Breast epithelium (tissue), 4 donors: Measurements from ENCODE around the gene EPHA2. TPM values are rescaled to one million over a fixed set of nuclear protein-coding genes. Genes with fewer than 3 reads are reported as not detected.

Source experiments
- DNase-seq, 2 donors: peaks; one replicate each; pipeline ENCODE4 v3.0.0-alpha.2; 2019; ENCODE audit warnings: low spot score in 2 of 2
- H3K27ac ChIP-seq, 2 donors: fragments of 200-600 bp; sonication (generic) in 1 of 2; one replicate each; pipeline ENCODE4 v1.5.1; 2016 to 2019; ENCODE audit warnings: mild to moderate bottlenecking in 1 of 2
- H3K27me3 ChIP-seq, 2 donors: fragments of 200-600 bp; sonication (generic) in 1 of 2; one replicate each; pipeline versions ENCODE4 v1.5.1 to v1.6.0; 2017 to 2019; ENCODE audit warnings: control low read depth in 1 of 2, mild to moderate bottlenecking in 1 of 2
- H3K36me3 ChIP-seq: fragments of 200-600 bp; one replicate; pipeline ENCODE4 v1.5.1; 2019
- H3K4me1 ChIP-seq, 2 donors: fragments of 200-600 bp; sonication (generic); one replicate each; pipeline ENCODE4 v1.5.1; 2016 to 2019; ENCODE audit warnings: control low read depth in 1 of 2
- H3K4me3 ChIP-seq, 3 donors: fragments of 200-600 bp; sonication (generic); 1 replicate in 2 of 3; 2 replicates in 1 of 3; pipeline ENCODE4 v1.5.1; 2016 to 2019; ENCODE audit warnings: mild to moderate bottlenecking in 3 of 3, moderate library complexity in 2 of 3
- H3K9me3 ChIP-seq, 2 donors: fragments of 200-600 bp; sonication (generic) in 1 of 2; one replicate each; pipeline ENCODE4 v1.5.1; 2016 to 2019; ENCODE audit warnings: control low read depth in 1 of 2
- CTCF ChIP-seq, 3 donors: fragments of 450-650 bp; IDR thresholded peaks; one replicate each; pipeline ENCODE4 v1.5.1; 2016 to 2017; ENCODE audit warnings: antibody characterized with exemption in 3 of 3, mild to moderate bottlenecking in 3 of 3, moderate library complexity in 3 of 3
- POLR2A ChIP-seq: fragments of 450-650 bp; IDR thresholded peaks from one replicate; pipeline ENCODE4 v1.6.1; 2016; ENCODE audit warnings: antibody characterized with exemption, mild to moderate bottlenecking, moderate library complexity
- POLR2AphosphoS5 ChIP-seq, 3 donors: sonication (generic); formaldehyde crosslinking; IDR thresholded peaks; one replicate each; pipeline ENCODE4 v1.6.1; 2017; ENCODE audit warnings: antibody characterized with exemption in 3 of 3
- intact Hi-C: fragments of 100-400 bp; cut with DNase I; formaldehyde crosslinking; loops from one replicate; pipeline ENCODE4 v1.15.1; 2023; ENCODE audit warnings: low total_unique reads
- total RNA-seq, 3 donors: library from RNA; depleted of rRNA; stranded (reverse); fragments of >200 nt; gene quantifications; one replicate each; pipeline ENCODE4 v1.1.0, GENCODE V29; 2016

The EPHA2 gene
- total RNA-seq, 3 donors from 2014 or later, result 5.8 to 18.4 (median 16.7) TPM

DNA sequence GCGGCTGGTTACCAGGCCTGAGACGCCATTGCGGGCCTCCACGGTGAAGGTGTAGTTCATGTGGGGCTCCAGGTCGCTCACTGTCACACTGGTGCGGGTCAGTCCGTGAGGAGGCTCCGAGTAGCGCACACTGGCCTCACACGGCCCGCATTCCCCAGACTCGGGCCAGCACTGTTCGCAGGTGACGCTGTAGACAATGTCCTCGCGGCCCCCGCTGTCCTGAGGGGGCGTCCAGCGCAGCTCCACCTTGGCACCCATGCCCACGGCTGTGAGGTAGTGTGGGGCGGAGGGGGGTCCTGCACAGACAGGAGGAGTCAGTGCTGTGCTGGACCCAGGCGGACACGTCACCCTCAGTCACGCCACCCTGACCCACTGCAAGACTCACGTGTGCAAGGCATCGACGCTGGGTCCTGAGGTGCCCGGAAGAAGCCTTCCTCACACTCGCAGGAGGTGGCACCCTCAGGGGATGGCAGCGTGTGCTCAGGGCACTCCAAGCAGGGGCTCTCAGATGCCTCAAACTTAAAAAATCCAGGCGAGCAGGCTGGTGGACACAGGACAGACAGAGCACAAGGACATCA, 17.9 kb downstream of the EPHA2 start:
- Histone ChIP-seq H3K36me3 (no peaks in the 10 kb centered on the region), H3K9me3 (no peaks in the 10 kb centered on the region), H3K4me3 (no peak overlapping the region), H3K27me3 (no peaks in the 10 kb centered on the region), H3K27ac (peak overlapping the region in 1 of 2 donors; percentile 77), H3K4me1 (peaks cover 0 to 18% of the 10 kb centered on the region in 2 donors)
- no peak for DNase-seq
- no peak for TF ChIP-seq POLR2AphosphoS5 (IDR thresholded peaks at IDR 0.05)
- no peak for TF ChIP-seq CTCF (IDR thresholded peaks at IDR 0.05)
- TF ChIP-seq POLR2A, result no peak
- intact Hi-C loops, result no loop called here

DNA sequence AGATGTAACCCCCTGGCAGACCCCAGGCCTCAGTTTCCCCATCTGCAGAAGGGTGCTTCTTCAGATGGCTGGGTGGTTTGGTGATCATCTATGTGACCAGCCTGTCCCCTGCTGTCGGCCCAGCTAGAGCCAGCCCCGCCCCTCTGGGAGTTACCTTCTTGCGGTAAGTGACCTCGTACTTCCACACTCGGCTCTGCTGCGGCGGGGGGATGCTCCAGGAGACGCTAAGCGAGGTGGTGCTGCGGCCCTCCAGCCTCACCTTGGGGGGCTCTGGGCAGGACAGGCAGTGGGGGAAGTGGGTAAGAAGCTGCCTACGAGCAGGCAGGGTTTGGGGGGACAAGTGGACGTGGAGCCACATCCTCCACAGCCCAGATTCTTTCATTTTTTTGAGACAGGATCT, 20.4 kb downstream of the EPHA2 start:
- no peak for DNase-seq
- intact Hi-C loops, result no loop called here
- Histone ChIP-seq H3K36me3 (no peaks in the 10 kb centered on the region), H3K4me3 (no peak overlapping the region), H3K27me3 (no peaks in the 10 kb centered on the region), H3K4me1 (peaks cover 0 to 7% of the 10 kb centered on the region in 2 donors), H3K27ac (no peak overlapping the region), H3K9me3 (no peaks in the 10 kb centered on the region)
- TF ChIP-seq POLR2A (no peak), CTCF (IDR thresholded peaks at IDR 0.05) (no peak), POLR2AphosphoS5 (IDR thresholded peaks at IDR 0.05) (no peak)

DNA sequence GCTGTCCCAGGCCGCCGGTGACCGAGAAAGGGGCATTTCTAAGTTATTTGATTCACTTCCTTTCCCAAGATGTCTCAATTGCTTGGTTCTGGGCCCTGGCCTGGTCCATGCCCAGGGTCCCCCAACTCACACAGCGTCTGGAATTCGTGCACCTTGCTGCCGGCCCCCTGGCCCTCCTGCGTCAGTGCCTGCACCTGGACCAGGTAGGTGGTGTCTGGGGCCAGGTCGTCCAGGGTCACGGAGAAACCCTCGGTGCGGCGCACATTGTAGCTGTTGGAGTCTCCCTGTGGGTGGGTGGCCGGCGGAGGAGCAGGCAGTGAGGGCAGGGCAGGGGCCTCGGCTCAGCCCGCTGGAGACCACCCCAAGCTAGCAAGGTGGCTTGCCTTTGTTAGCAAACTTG, 21.0 kb downstream of the EPHA2 start:
- no peaks in the 10 kb centered on the region for H3K27me3 ChIP-seq
- H3K27ac ChIP-seq, result no peak overlapping the region
- TF ChIP-seq POLR2AphosphoS5 (IDR thresholded peaks at IDR 0.05) (no peak), POLR2A (no peak), CTCF (IDR thresholded peaks at IDR 0.05) (no peak)
- no peak overlapping the region for H3K4me3 ChIP-seq
- intact Hi-C loops, result no loop called here
- H3K4me1 ChIP-seq, result peaks cover 0 to 7% of the 10 kb centered on the region in 2 donors
- H3K36me3 ChIP-seq, result no peaks in the 10 kb centered on the region
- no peaks in the 10 kb centered on the region for H3K9me3 ChIP-seq
- no peak for DNase-seq

DNA sequence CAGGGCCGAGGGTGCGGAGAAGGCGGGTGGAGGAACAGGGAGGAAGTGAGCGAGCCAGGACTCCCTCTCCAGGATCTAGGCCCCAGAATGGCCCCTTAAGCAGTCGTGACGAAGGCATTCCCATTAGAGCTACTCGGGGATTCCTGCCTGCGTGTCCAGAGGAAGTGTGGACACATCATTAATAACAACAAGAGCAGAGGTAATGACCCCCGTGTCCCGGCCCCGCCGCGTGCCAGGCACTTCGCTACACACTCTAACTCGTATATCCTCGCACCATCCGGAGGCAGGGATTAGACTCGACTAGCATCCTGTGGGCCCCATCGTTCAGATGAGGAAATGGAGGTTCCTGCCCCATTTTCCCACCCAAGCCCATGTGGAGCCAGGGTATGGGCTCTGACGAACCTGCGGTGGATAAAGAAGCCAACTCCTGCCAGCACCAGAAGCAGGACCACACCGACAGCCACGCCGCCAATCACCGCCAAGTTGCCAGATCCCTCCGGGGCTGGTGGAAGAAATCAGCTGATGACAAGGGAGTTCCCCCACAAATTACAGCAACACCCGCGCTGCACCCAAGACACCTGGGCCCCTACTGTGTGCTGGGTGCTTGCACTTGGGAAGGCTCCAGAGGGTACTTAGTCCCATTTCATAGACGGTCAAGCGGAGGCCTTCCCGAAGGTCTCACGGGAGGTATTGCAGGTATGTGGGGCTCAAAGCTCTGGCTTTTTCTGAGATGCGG, 21.6 kb downstream of the EPHA2 start:
- no peak overlapping the region for H3K4me3 ChIP-seq
- peaks cover 0 to 2% of the 10 kb centered on the region in 2 donors for H3K4me1 ChIP-seq
- no peaks in the 10 kb centered on the region for H3K36me3 ChIP-seq
- TF ChIP-seq POLR2A (no peak), POLR2AphosphoS5 (IDR thresholded peaks at IDR 0.05) (no peak), CTCF (IDR thresholded peaks at IDR 0.05) (no peak)
- intact Hi-C loops, result no loop called here
- H3K27me3 ChIP-seq, result no peaks in the 10 kb centered on the region
- no peaks in the 10 kb centered on the region for H3K9me3 ChIP-seq
- H3K27ac ChIP-seq, result peak overlapping the region in 1 of 2 donors; percentile 53
- DNase-seq, result no peak
